ENCODE measurements around the gene NFATC2. TPM values are rescaled to one million over a fixed set of nuclear protein-coding genes. Genes with fewer than 3 reads are reported as not detected.

The NFATC2 gene
- total RNA-seq, 6 experiments from 2014 or later: 3.9 to 7.1 (median 4.7) TPM

- TF ChIP-seq POLR2A (IDR thresholded peaks at IDR 0.05): no peak
- no peak for TF ChIP-seq CTCF (IDR thresholded peaks at IDR 0.05)
- ATAC-seq (no peak), DNase-seq (peak in 1 of 3 donors; percentile 11)
- no peaks in the 10 kb centered on the region for H3K27me3 ChIP-seq
- intact Hi-C loops (cut with DNase I): no loop called here
- peaks cover 0 to 36% (median 8%) of the 10 kb centered on the region in 4 donors for H3K4me1 ChIP-seq
- H3K9me3 ChIP-seq: no peaks in the 10 kb centered on the region
- H3K4me3 ChIP-seq: no peak overlapping the region
- peaks cover 0 to under 1% (median 0%) of the 10 kb centered on the region in 4 donors for H3K36me3 ChIP-seq
- 75% methylated on average over 6 of the region's 10 CpGs for WGBS (ENCODE audit: insufficient coverage, low coverage, low lambda C conversion rate, missing lambda C conversion rate)
- no peak overlapping the region for H3K27ac ChIP-seq
Observed at GRCh38 chr20:51429696-51430095, 112.8 kb downstream of the NFATC2 start.

- WGBS (ENCODE audit: insufficient coverage, low coverage, low lambda C conversion rate, missing lambda C conversion rate): no CpG with 5 or more reads among the region's 6 CpGs
- H3K4me1 ChIP-seq: peaks cover 0 to 36% (median 8%) of the 10 kb centered on the region in 4 donors
- no peak overlapping the region for H3K4me3 ChIP-seq
- no peaks in the 10 kb centered on the region for H3K36me3 ChIP-seq
- DNase-seq (no peak), ATAC-seq (no peak)
- H3K27me3 ChIP-seq: no peaks in the 10 kb centered on the region
- no peaks in the 10 kb centered on the region for H3K9me3 ChIP-seq
- TF ChIP-seq CTCF (IDR thresholded peaks at IDR 0.05) (no peak), POLR2A (IDR thresholded peaks at IDR 0.05) (no peak)
- H3K27ac ChIP-seq: no peak overlapping the region
- intact Hi-C loops (cut with DNase I): no loop called here
Observed at GRCh38 chr20:51429144-51429482, 113.4 kb downstream of the NFATC2 start.

GRCh38 chr20:51428401-51429143, 113.9 kb downstream of the NFATC2 start:
- DNase-seq (peak in 1 of 3 donors; percentile 57), ATAC-seq (no peak)
- Histone ChIP-seq H3K27me3 (no peaks in the 10 kb centered on the region), H3K4me3 (no peak overlapping the region), H3K27ac (no peak overlapping the region), H3K9me3 (no peaks in the 10 kb centered on the region), H3K36me3 (no peaks in the 10 kb centered on the region), H3K4me1 (peaks cover 0 to 36% (median 8%) of the 10 kb centered on the region in 4 donors)
- TF ChIP-seq POLR2A (IDR thresholded peaks at IDR 0.05) (no peak), CTCF (IDR thresholded peaks at IDR 0.05) (no peak)
- 67% methylated on average over 19 of the region's 25 CpGs for WGBS (ENCODE audit: insufficient coverage, low coverage, low lambda C conversion rate, missing lambda C conversion rate)
- intact Hi-C loops (cut with DNase I): no loop called here

GRCh38 chr20:51427651-51428291, 114.7 kb downstream of the NFATC2 start:
- no peak overlapping the region for H3K27ac ChIP-seq
- no peaks in the 10 kb centered on the region for H3K27me3 ChIP-seq
- H3K9me3 ChIP-seq: no peaks in the 10 kb centered on the region
- peaks cover 0 to 36% (median 8%) of the 10 kb centered on the region in 4 donors for H3K4me1 ChIP-seq
- H3K36me3 ChIP-seq: no peaks in the 10 kb centered on the region
- WGBS (ENCODE audit: insufficient coverage, low coverage, low lambda C conversion rate, missing lambda C conversion rate): 70% methylated on average over 14 of the region's 14 CpGs
- intact Hi-C loops (cut with DNase I): no loop called here
- no peak for DNase-seq
- TF ChIP-seq CTCF (IDR thresholded peaks at IDR 0.05): no peak
- TF ChIP-seq POLR2A (IDR thresholded peaks at IDR 0.05): no peak
- ATAC-seq: no peak
- H3K4me3 ChIP-seq: no peak overlapping the region
